HCEC 1CT (cell line): ENCODE measurements around the gene UTS2R.
"Not testable (repeated sequence)": the region's sequence is repeated elsewhere in the genome, so short reads cannot be mapped to it uniquely, and the experiment has no call there.

Experiments
- DNase-seq: peaks from one replicate; pipeline ENCODE4 v3.0.0-alpha.2; 2017

UTS2R gene

GRCh38 chr17:82334622-82335394 lies 36.8 kb upstream of the UTS2R start:
- DNase-seq, result no peak

GRCh38 chr17:82338858-82339633 lies 32.5 kb upstream of the UTS2R start:
- peak; percentile 77 for DNase-seq

GRCh38 chr17:82339634-82340580 lies 31.7 kb upstream of the UTS2R start:
- no peak for DNase-seq

- no peak for DNase-seq
Observed at GRCh38 chr17:82342361-82343079, 29.0 kb upstream of the UTS2R start.

GRCh38 chr17:82343560-82343959 lies 28.0 kb upstream of the UTS2R start:
- no peak for DNase-seq

GRCh38 chr17:82344175-82344907 lies 27.2 kb upstream of the UTS2R start:
- no peak for DNase-seq

GRCh38 chr17:82345151-82345976 lies 26.2 kb upstream of the UTS2R start:
- no peak for DNase-seq

GRCh38 chr17:82346342-82347300 lies 24.9 kb upstream of the UTS2R start:
- DNase-seq, result no peak

GRCh38 chr17:82347994-82348393 lies 23.6 kb upstream of the UTS2R start:
- not testable (repeated sequence) for DNase-seq

GRCh38 chr17:82348434-82348833 lies 23.1 kb upstream of the UTS2R start:
- no peak for DNase-seq

GRCh38 chr17:82348866-82349265 lies 22.7 kb upstream of the UTS2R start:
- no peak for DNase-seq

- DNase-seq, result no peak
Observed at GRCh38 chr17:82349287-82349701, 22.3 kb upstream of the UTS2R start.

GRCh38 chr17:82350182-82351030 lies 21.2 kb upstream of the UTS2R start:
- no peak for DNase-seq

- DNase-seq, result no peak
Observed at GRCh38 chr17:82351254-82351712, 20.3 kb upstream of the UTS2R start.

- DNase-seq, result peak; percentile 63
Observed at GRCh38 chr17:82351713-82352488, 19.7 kb upstream of the UTS2R start.

- no peak for DNase-seq
Observed at GRCh38 chr17:82353484-82353883, 18.1 kb upstream of the UTS2R start.

GRCh38 chr17:82354804-82355308 lies 16.7 kb upstream of the UTS2R start:
- DNase-seq, result no peak
